HepG2 (cell line): ENCODE data around the gene S100P. TPM values are rescaled to one million over a fixed set of nuclear protein-coding genes. Genes with fewer than 3 reads are reported as not detected.

Experiments used
- ATAC-seq: fragments of 200-7000 bp; cut with Tn5 transposase; 3 replicates; pipeline ENCODE4 v1.9.1; 2020; ENCODE audit warnings: mild to moderate bottlenecking, moderate library complexity
- BruUV-seq: library from RNA; stranded (reverse); fragments of 400-500 nt; replicated peaks from 2 replicates; lab custom pipeline; 2021; lab: Mats Ljungman, UMichigan
- CTCF ChIA-PET: fragments of 300-600 bp; formaldehyde crosslinking; extraction: SDS; loops from one replicate; lab custom pipeline; 2021; ENCODE audit warnings: low total read pairs, inconsistent platforms, low intra/inter-chr PET ratio; lab: Yijun Ruan, JAX
- POLR2A ChIA-PET: fragments of 350-600 bp; sonication (Branson Sonifier 250); formaldehyde crosslinking; loops from one replicate; lab custom pipeline; 2020; ENCODE audit warnings: antibody characterized with exemption, inconsistent platforms; lab: Yijun Ruan, JAX
- DNase-seq: peaks from one replicate; pipeline ENCODE4 v3.0.0-alpha.2; 2015; ENCODE audit warnings: low spot score
- FAIRE-seq: peaks from 3 replicates; lab custom pipeline; 2011; peaks lifted over from hg19 to GRCh38; lab: Jason Lieb, UNC
- H2AFZ ChIP-seq: one replicate; pipeline ENCODE4 v1.6.1; 2011; ENCODE audit warnings: low read length, inconsistent platforms
- H3K27ac ChIP-seq: fragments of 300-600 bp; 3 replicates; pipeline ENCODE4 v1.8.0; 2011; ENCODE audit warnings: mixed run types, mild to moderate bottlenecking, mixed read lengths, low read length, inconsistent platforms; ENCODE audit not compliant: insufficient read depth; ENCODE audit errors: extremely low read length
- H3K27me3 ChIP-seq, 2 experiments: fragments of 200-600 bp in 1 of 2; 2 replicates in 1 of 2; 3 replicates in 1 of 2; pipeline versions ENCODE4 v1.6.0 to v1.8.0; 2011; ENCODE audit warnings: low read length in 2 of 2, mild to moderate bottlenecking in 2 of 2, moderate library complexity in 2 of 2, inconsistent platforms in 1 of 2; ENCODE audit not compliant: insufficient read depth in 2 of 2, control insufficient read depth in 1 of 2
- H3K36me3 ChIP-seq, 2 experiments: fragments of 200-600 bp in 1 of 2; replicated peaks in 1 of 2; 2 replicates in 1 of 2; 3 replicates in 1 of 2; pipeline versions ENCODE4 v1.5.1 to v1.8.0; 2011; ENCODE audit warnings: low read length in 2 of 2, inconsistent platforms in 1 of 2; ENCODE audit not compliant: insufficient read depth in 2 of 2, control insufficient read depth in 1 of 2
- H3K4me1 ChIP-seq: 2 replicates; pipeline ENCODE4 v1.5.1; 2012; ENCODE audit warnings: low read length, inconsistent platforms; ENCODE audit not compliant: insufficient read depth
- H3K4me2 ChIP-seq: 2 replicates; pipeline ENCODE4 v1.6.0; 2011; ENCODE audit warnings: low read depth, low read length, inconsistent platforms
- H3K4me3 ChIP-seq, 3 experiments: fragments of 200-600 bp in 1 of 3; sonication (generic), shearing (Covaris generic) in 1 of 3; replicated peaks in 1 of 3; 2 replicates each; pipeline ENCODE4 v1.5.1; 2011 to 2016; ENCODE audit warnings: low read length in 3 of 3, inconsistent platforms in 2 of 3, low read depth in 2 of 3, mild to moderate bottlenecking in 2 of 3, control low read depth in 1 of 3, mixed read lengths in 1 of 3; ENCODE audit not compliant: insufficient read depth in 1 of 3
- H3K79me2 ChIP-seq: one replicate; pipeline ENCODE4 v1.6.1; 2011; ENCODE audit warnings: low read length, inconsistent platforms; ENCODE audit not compliant: insufficient read depth
- H3K9ac ChIP-seq: 2 replicates; pipeline ENCODE4 v1.6.0; 2011; ENCODE audit warnings: mild to moderate bottlenecking, low read depth, low read length, inconsistent platforms; ENCODE audit not compliant: insufficient read depth
- H3K9me3 ChIP-seq: 2 replicates; pipeline ENCODE4 v1.5.1; 2012; ENCODE audit warnings: mild to moderate bottlenecking, low read length
- H4K20me1 ChIP-seq: 2 replicates; pipeline ENCODE4 v1.6.0; 2011; ENCODE audit warnings: inconsistent platforms, mild to moderate bottlenecking, low read length, moderate library complexity; ENCODE audit not compliant: insufficient read depth
- CEBPB ChIP-seq: IDR thresholded peaks from 2 replicates; pipeline ENCODE4 v1.6.1; 2011; ENCODE audit warnings: low read depth, low read length, improper control_type of control experiment, borderline replicate concordance
- DMAP1 ChIP-seq: IDR thresholded peaks from 2 replicates; pipeline ENCODE4 v1.6.1; 2016
- JDP2 ChIP-seq: sonication (generic); formaldehyde crosslinking; IDR thresholded peaks from 2 replicates; pipeline ENCODE4 v1.8.1; 2022; ENCODE audit warnings: missing genetic modification reagents, borderline replicate concordance
- KLF11 ChIP-seq: IDR thresholded peaks from 2 replicates; pipeline ENCODE4 v1.6.1; 2016; ENCODE audit warnings: missing compliant biosample characterization
- MAFG ChIP-seq: sonication (generic); formaldehyde crosslinking; IDR thresholded peaks from 2 replicates; pipeline ENCODE4 v1.5.1; 2020; ENCODE audit warnings: mild to moderate bottlenecking, missing genetic modification reagents
- ONECUT2 ChIP-seq: sonication (generic); formaldehyde crosslinking; IDR thresholded peaks from 2 replicates; pipeline ENCODE4 v1.4.0; 2020; ENCODE audit warnings: missing genetic modification reagents
- RFX1 ChIP-seq: fragments of 450-650 bp; IDR thresholded peaks from 2 replicates; pipeline ENCODE4 v1.6.1; 2017
- RFX5 ChIP-seq: IDR thresholded peaks from 2 replicates; pipeline ENCODE4 v1.6.1; 2011; ENCODE audit warnings: low read depth, low read length, improper control_type of control experiment
- SATB2 ChIP-seq: sonication (generic); formaldehyde crosslinking; IDR thresholded peaks from 2 replicates; pipeline ENCODE4 v1.5.0; 2020; ENCODE audit warnings: missing genetic modification reagents
- SNAPC2 ChIP-seq: sonication (generic); formaldehyde crosslinking; IDR thresholded peaks from 2 replicates; pipeline ENCODE4 v1.8.1; 2022; ENCODE audit warnings: mild to moderate bottlenecking, missing genetic modification reagents
- STAG1 ChIP-seq: sonication (generic); formaldehyde crosslinking; IDR thresholded peaks from 2 replicates; pipeline ENCODE4 v1.4.0; 2020; ENCODE audit warnings: missing genetic modification reagents
- USF2 ChIP-seq, 2 experiments: sonication (generic) in 1 of 2; formaldehyde crosslinking in 1 of 2; IDR thresholded peaks; 2 replicates each; pipeline versions ENCODE4 v1.5.1 to v1.6.1; 2011 to 2020; ENCODE audit warnings: borderline replicate concordance in 1 of 2, low read depth in 1 of 2, low read length in 1 of 2, mild to moderate bottlenecking in 1 of 2, missing genetic modification reagents in 1 of 2, moderate library complexity in 1 of 2
- ZFP41 ChIP-seq: sonication (generic); formaldehyde crosslinking; IDR thresholded peaks from 2 replicates; pipeline ENCODE4 v1.4.0; 2020; ENCODE audit warnings: mild to moderate bottlenecking, missing genetic modification reagents, borderline replicate concordance
- ZNF225 ChIP-seq: sonication (generic); formaldehyde crosslinking; IDR thresholded peaks from 2 replicates; pipeline ENCODE4 v1.4.0; 2020; ENCODE audit warnings: mild to moderate bottlenecking, missing genetic modification reagents
- ZNF235 ChIP-seq: sonication (generic); formaldehyde crosslinking; IDR thresholded peaks from 2 replicates; pipeline ENCODE4 v1.8.1; 2023; ENCODE audit warnings: mild to moderate bottlenecking, missing genetic modification reagents, borderline replicate concordance
- ZNF260 ChIP-seq: sonication (generic); formaldehyde crosslinking; IDR thresholded peaks from 2 replicates; pipeline ENCODE4 v1.4.0; 2020; ENCODE audit warnings: missing genetic modification reagents, low read depth, mild to moderate bottlenecking, borderline replicate concordance
- ZNF367 ChIP-seq: sonication (generic); formaldehyde crosslinking; IDR thresholded peaks from 2 replicates; pipeline ENCODE4 v1.4.0; 2020; ENCODE audit warnings: missing genetic modification reagents, borderline replicate concordance
- ZNF382 ChIP-seq: sonication (generic); formaldehyde crosslinking; IDR thresholded peaks from 2 replicates; pipeline ENCODE4 v1.5.0; 2020; ENCODE audit warnings: missing genetic modification reagents, mild to moderate bottlenecking, borderline replicate concordance
- ZNF543 ChIP-seq: sonication (generic); formaldehyde crosslinking; IDR thresholded peaks from 2 replicates; pipeline ENCODE4 v1.4.0; 2020; ENCODE audit warnings: mild to moderate bottlenecking, missing genetic modification reagents
- WGBS: methylation state at CpG from one replicate; pipeline ENCODE4 v1.1.6; 2017; ENCODE audit warnings: low lambda C conversion rate; 5-methylcytosine and 5-hydroxymethylcytosine counted together
- in situ Hi-C: cut with HindIII; loops from 2 replicates; pipeline ENCODE4 v1.10.0; 2017; ENCODE audit warnings: low pct_unique_long_range_greater_than_20kb; ENCODE audit not compliant: extremely low pct_ligation_motif_present
- intact Hi-C: fragments of 100-400 bp; cut with micrococcal nuclease; formaldehyde crosslinking; loops from one replicate; pipeline ENCODE4 v1.10.0; 2022; ENCODE audit not compliant: unreplicated experiment
- polyA plus RNA-seq, 8 experiments: library from polyadenylated mRNA; depleted of rRNA in 3 of 8; stranded (reverse) in 7 of 8; unstranded in 1 of 8; fragments of >200 nt; fragmentation: Illumina TruSeq in 4 of 8; extraction: Trizol in 4 of 8; gene quantifications; 2 replicates each; pipeline versions ENCODE4 v1.2.1 to v1.2.3, GENCODE V29; 2011 to 2016; ENCODE audit warnings: low read depth in 4 of 8, missing spikeins in 1 of 8, mixed read lengths in 1 of 8; ENCODE audit not compliant: insufficient read depth in 1 of 8
- total RNA-seq, 5 experiments: library from RNA; depleted of rRNA; stranded (reverse); fragments of >200 nt; fragmentation: Illumina TruSeq; extraction: Trizol; gene quantifications; 2 replicates each; pipeline ENCODE4 v1.2.3, GENCODE V29; 2016; ENCODE audit warnings: low read depth in 1 of 5

Gene S100P
- total and polyA plus RNA-seq, 2 of the 13 experiments (the other 11 are each of a cell fraction or from before 2014, with no cell fraction given), result 278 to 1,649 TPM

- POLR2A ChIA-PET, result no interaction called here
- Histone ChIP-seq H4K20me1 (no peaks in the 10 kb centered on the region), H3K27ac (no peak overlapping the region), H3K9me3 (no peaks in the 10 kb centered on the region), H3K4me2 (no peak overlapping the region), H3K27me3 (no peaks in the 10 kb centered on the region), H3K4me1 (no peaks in the 10 kb centered on the region), H2AFZ (no peak overlapping the region), H3K79me2 (no peaks in the 10 kb centered on the region), H3K4me3 (no peak overlapping the region), H3K9ac (no peak overlapping the region), H3K36me3 (no peaks in the 10 kb centered on the region)
- no TSS peak for BruUV-seq
- TF ChIP-seq JDP2 (CRISPR knock-in tag) (no peak), STAG1 (CRISPR knock-in tag) (no peak), MAFG (CRISPR knock-in tag) (no peak), ZNF235 (CRISPR knock-in tag) (no peak), RFX5 (no peak), SATB2 (CRISPR knock-in tag) (no peak), ZNF543 (CRISPR knock-in tag) (no peak), ZFP41 (no peak), DMAP1 (no peak), ZNF367 (CRISPR knock-in tag) (no peak), RFX1 (no peak), SNAPC2 (CRISPR knock-in tag) (no peak), KLF11 (no peak), ZNF260 (CRISPR knock-in tag) (no peak), ZNF382 (CRISPR knock-in tag) (no peak), USF2 (IDR thresholded peaks at IDR 0.05; ENCODE audit: low read depth, low read length) (no peak), USF2 (CRISPR knock-in tag; IDR thresholded peaks at IDR 0.05; ENCODE audit: borderline replicate concordance) (no peak), ZNF225 (CRISPR knock-in tag) (no peak), ONECUT2 (CRISPR knock-in tag) (no peak), CEBPB (no peak)
- FAIRE-seq (no peak), DNase-seq (no peak), ATAC-seq (no peak)
- intact Hi-C loops, result no loop called here
- CTCF ChIA-PET, result no interaction called here
- in situ Hi-C loops, result no loop called here
- WGBS, result 97% methylated on average over 44 of the region's 52 CpGs
Observed at GRCh38 chr4:6658597-6659075, 35.0 kb upstream of the S100P start.
